Stimulated activated CD4-positive, alpha-beta T cell treated with anti-CD3 and anti-CD28 coated beads, Interleukin-4, amount 100 ng/mL, for 1 hour (primary cell): ENCODE data around the gene HPSE2.

ENCODE experiments used
- DNase-seq: peaks from one replicate; pipeline ENCODE4 v3.0.0-alpha.2; 2020

HPSE2 gene

GRCh38 chr10:98450618-98451017 lies 785.0 kb downstream of the HPSE2 start:
- no peak for DNase-seq

- no peak for DNase-seq
Measured at GRCh38 chr10:98449287-98449686, 786.4 kb downstream of the HPSE2 start.

DNA sequence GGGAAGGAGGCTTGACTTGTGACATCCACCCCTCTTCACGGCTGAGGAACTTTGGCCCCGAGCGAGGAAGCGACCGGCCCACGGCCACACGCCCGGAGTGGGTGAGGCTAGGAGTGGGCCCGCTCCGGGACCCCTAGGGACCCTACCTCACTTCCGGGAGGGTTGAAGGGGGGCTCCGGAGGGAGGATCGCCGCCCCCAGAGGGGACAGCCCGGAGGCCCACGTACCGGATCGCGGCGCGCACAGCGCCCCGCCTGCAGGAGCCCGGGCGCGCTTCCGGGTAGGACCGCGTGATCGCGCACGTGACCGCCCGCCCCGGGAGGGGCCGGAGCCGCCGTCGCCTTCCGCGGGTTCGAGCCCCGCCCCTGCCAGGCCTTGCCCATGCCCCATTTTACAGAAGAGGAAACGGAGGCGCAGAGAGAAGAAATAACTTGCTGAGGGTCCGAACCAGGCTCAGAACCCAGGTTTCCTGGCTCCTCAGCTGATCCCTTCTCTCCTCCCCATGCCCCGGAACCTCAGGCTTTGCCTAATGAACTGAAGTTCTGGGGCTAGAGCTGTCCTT lies 788.9 kb downstream of the HPSE2 start, which contains the start of gene HPS1:
HPS1 (minus strand) TSS at position 275 of the 561 bp plus-strand sequence. CDS start 3,695 bp downstream, outside the sequence.
- peak; percentile 87 for DNase-seq

- DNase-seq: peak; percentile 49
Measured at GRCh38 chr10:98446151-98446660, 789.4 kb downstream of the HPSE2 start.

DNA sequence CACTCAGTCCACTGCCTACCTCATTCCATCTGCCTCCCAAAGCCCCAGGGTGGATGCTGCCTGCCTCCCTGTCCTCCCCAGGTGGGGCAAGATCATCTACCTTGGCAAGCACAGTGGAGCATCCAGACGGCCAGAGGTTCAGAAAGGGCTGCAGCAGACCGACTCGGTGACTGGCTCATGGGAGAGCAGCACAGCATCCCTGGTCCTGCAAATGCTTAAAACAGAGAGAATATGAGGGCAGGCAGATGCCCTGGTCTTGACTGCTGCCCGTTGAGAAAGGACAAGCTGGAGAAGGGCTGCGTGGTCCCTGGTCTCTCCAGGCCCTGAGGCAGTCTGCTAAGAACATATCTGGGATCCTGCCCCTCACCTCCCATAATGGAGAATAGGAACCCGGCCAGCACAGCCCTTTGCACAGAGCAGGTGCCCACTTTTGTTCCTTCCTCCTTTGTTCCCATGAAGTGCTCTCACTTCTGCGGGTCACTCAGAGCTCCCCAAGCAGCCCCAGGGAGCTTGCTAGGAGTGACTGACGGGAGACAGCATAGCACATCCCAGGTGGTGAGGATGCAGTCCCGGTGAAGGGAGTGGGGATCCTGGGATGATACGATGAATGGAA lies 790.3 kb downstream of the HPSE2 start:
- no peak for DNase-seq

GRCh38 chr10:98444314-98445006 lies 791.2 kb downstream of the HPSE2 start:
- DNase-seq: no peak

DNA sequence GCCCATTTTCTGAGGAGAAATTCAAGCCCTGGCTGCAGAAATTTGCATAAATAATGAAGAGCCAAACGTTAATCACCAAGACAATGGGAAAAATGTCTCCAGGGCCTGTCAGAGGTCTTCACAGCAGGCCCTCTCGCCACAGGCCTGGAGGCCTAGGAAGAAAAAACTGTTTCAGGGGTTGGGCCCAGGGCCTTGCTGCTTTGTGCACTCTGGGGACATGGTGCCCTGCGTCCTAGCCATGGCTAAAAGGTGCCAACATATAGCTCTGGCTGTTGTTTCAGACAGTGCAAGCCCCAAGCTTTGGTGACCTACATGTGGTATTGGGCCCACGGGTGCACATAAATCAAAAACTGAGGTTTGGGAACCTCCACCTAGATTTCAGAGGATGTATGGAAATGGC lies 796.9 kb downstream of the HPSE2 start:
- no peak for DNase-seq

DNA sequence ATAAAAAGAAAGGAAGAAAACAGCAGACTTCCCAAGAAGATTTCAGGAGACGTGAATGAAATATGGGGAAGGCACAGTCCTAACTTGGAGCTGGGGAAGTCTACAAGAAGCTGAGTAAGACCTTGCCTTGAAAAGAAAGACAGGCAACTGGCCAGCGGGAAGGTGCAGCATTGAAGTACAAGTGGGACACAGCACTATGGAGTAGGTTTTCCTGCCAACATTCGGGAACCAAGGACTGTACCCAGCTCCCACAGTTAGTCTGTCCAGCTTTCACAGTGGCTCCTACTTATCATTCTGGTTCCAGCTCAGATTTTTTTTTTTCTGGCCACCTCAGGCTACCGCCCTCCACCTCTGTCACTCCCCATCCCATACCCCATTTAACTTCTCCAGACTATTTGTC lies 798.9 kb downstream of the HPSE2 start:
- no peak for DNase-seq

- DNase-seq: no peak
Measured at GRCh38 chr10:98435178-98435577, 800.5 kb downstream of the HPSE2 start.

- DNase-seq: no peak
Measured at GRCh38 chr10:98433881-98434732, 801.5 kb downstream of the HPSE2 start.

DNA sequence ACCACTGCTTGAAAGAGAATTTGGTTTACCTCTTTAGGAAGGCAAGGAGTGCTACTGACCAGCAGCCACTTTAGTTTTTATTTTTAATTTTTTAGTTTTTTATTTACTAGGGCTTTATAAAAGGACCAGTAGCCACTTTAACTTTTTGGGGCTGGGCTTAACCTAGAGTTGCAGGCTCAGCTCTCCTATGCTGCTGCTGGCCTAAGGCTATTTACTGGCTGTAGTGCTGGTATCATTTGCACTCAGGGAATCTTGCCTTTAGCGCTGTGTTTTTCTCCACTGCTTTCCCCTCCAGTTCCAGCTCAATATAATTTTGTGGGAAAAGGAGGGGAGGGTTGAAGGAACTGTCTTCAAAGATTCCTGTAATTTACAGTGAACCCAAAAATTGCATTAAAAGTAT lies 802.3 kb downstream of the HPSE2 start:
- no peak for DNase-seq

DNA sequence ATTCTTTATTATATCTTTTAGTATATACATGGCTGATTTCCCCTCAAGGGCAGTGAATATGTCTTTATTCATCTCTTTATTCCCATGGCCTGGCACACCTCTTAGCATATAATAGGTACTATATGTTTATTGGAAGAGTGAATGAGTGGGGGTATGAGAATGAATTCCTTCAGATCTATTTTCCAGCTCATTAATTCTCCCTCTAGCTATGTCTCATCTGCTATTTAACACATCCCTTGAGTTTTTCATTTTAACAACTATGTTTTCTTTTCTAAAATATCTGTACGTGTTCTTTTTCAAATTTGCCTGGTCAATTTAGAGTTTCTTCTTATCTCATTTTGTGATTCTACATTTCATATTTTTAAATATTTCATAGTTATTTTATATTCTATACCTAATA lies 803.3 kb downstream of the HPSE2 start:
- DNase-seq: no peak

DNA sequence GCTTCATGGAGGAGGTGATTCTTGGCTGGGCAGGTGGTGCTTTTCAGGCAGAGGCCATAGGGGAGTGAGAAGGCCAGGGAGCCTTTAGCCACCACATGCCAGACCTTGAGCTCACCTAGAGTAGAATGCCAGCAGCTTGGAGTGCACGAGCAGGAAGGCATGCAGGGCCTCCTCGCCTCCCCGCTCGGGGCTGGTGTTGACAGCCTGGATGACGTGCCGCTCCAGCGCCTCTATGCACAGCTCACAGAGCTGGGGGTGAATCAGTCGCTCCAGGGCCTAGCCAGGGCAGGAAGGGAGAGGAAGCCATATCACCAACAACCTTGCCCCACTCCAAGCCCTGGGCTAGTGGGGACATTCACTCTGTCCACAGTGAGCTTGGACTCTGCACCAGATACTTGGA lies 804.6 kb downstream of the HPSE2 start:
- DNase-seq: no peak

- DNase-seq: no peak
Measured at GRCh38 chr10:98430427-98430826, 805.2 kb downstream of the HPSE2 start.

GRCh38 chr10:98429320-98430072 lies 806.2 kb downstream of the HPSE2 start:
- DNase-seq: no peak

DNA sequence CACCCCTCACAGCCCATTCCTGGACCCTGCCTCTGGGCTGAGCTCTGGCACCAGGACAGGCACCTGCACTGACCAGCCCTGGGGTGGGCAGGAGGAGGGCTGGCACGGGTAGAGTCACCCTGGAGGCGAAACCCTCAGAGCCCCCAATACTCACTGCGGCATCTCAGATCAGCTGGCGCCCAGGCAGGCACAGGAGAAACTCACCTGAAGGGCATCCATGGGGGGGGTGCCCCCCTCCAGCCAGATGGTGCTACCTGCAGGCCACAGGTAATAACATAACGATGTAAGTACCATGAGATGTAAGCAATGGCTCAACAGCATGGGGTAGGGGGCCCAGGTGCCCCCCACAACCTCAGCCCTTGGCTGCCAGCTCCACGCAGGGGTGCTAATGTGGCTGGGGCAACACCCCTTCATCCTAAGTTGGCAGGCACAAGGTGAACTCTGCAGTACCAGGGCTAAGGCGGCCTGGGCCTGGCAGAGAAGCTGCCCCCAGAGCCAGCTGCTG lies 808.6 kb downstream of the HPSE2 start:
- DNase-seq: no peak

- DNase-seq: peak; percentile 45
Measured at GRCh38 chr10:98425511-98426352, 809.9 kb downstream of the HPSE2 start.

- DNase-seq: no peak
Measured at GRCh38 chr10:98424295-98425254, 811.1 kb downstream of the HPSE2 start.

DNA sequence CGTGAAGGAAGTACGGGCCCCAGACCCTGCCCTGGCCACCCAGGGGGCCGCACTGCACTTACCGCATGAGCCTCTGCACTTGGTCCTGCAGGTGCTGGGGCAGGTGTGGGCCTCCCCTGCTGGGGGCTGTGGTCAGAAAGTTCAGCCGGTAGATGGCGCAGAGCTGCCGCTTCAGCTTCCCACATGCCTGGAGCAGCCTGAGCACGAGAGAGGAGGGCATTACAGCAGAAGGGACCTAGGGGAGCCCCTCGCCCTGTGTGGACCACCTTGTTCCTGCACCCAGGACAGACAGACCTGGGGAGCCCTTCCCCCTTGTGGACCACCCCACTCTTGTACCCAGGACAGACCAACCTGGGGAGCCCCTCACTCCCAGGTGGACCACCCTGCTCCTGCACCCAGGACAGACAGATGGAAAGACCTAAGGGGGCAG lies 811.9 kb downstream of the HPSE2 start:
- no peak for DNase-seq

DNA sequence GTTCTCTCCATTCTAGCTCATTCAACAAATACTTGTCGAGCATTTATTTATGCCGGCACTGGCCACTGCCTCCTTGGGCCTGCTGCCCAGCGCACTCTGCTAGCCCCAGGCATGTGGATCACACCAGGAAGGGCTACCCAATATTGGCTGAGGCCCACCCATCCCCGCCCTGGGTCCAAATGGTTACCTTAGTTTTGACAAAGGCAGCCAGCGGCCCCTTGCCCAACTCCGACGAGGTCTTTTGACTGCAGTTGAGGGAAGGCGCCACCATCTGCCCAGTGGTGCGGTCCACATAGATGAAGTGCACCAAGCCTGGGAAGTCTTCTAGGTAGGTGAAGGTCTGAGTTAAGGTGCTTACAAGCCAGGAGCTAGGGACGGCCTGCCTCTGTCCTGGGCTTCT lies 813.5 kb downstream of the HPSE2 start:
- no peak for DNase-seq
